Omental fat pad (tissue), 4 donors: ENCODE measurements around the gene LRRC45. TPM values are rescaled to one million over a fixed set of nuclear protein-coding genes. Genes with fewer than 3 reads are reported as not detected.

Experiments used
- ATAC-seq: fragments of 150-250 bp; one replicate; pipeline ENCODE4 v1.9.1; 2016; ENCODE audit warnings: mild to moderate bottlenecking, moderate library complexity; ENCODE audit not compliant: low FRiP score
- DNase-seq: peaks from one replicate; pipeline ENCODE4 v3.0.0-alpha.2; 2019; ENCODE audit warnings: low spot score
- CTCF ChIP-seq, 3 donors: fragments of 450-650 bp; IDR thresholded peaks; one replicate each; pipeline ENCODE4 v1.5.1; 2016 to 2017; ENCODE audit warnings: antibody characterized with exemption in 3 of 3, mild to moderate bottlenecking in 3 of 3, moderate library complexity in 2 of 3
- total RNA-seq, 4 donors: library from RNA; depleted of rRNA; stranded (reverse); fragments of >200 nt; gene quantifications; one replicate each; pipeline ENCODE4 v1.1.0, GENCODE V29; 2016

Gene LRRC45
- total RNA-seq, 4 donors from 2014 or later: 4.7 to 12.3 (median 5.6) TPM

- DNase-seq (no peak), ATAC-seq (peak; percentile 21)
- TF ChIP-seq CTCF (IDR thresholded peaks at IDR 0.05): no peak
These were observed 27.9 kb downstream of the LRRC45 start for GRCh38 chr17:82050761-82051641.

GRCh38 chr17:82051776-82052637 is 28.9 kb downstream of the LRRC45 start, which contains the start of the genes GPS1 and RFNG:
Gene GPS1 (plus strand): TSS chr17:82051898. CDS start chr17:82051932, 34 bp downstream.
Gene RFNG (minus strand): TSS chr17:82051811. CDS start chr17:82051766, 45 bp downstream.
- DNase-seq (no peak), ATAC-seq (peak; percentile 57)
- no peak for TF ChIP-seq CTCF (IDR thresholded peaks at IDR 0.05)

GRCh38 chr17:82052638-82053059 is 29.5 kb downstream of the LRRC45 start:
- DNase-seq: no peak
- no peak for ATAC-seq
- no peak for TF ChIP-seq CTCF (IDR thresholded peaks at IDR 0.05)

- no peak for DNase-seq
- no peak for ATAC-seq
- no peak for TF ChIP-seq CTCF (IDR thresholded peaks at IDR 0.05)
These were observed 30.0 kb downstream of the LRRC45 start for GRCh38 chr17:82053130-82053529.

- DNase-seq (no peak), ATAC-seq (no peak)
- TF ChIP-seq CTCF (IDR thresholded peaks at IDR 0.05): no peak
These were observed 30.6 kb downstream of the LRRC45 start for GRCh38 chr17:82053556-82054263.

- no peak for TF ChIP-seq CTCF (IDR thresholded peaks at IDR 0.05)
- no peak for ATAC-seq
- DNase-seq: no peak
These were observed 31.4 kb downstream of the LRRC45 start for GRCh38 chr17:82054351-82055022.
